ENCODE measurements around the gene KCNT2. TPM values are rescaled to one million over a fixed set of nuclear protein-coding genes. Genes with fewer than 3 reads are reported as not detected.
"Not testable (repeated sequence)": the region's sequence is repeated elsewhere in the genome, so short reads cannot be mapped to it uniquely, and the experiment has no call there.

Gene KCNT2
- total RNA-seq, 3 donors from 2014 or later: 0.49 to 2.3 (median 0.60) TPM

GRCh38 chr1:196515904-196516303, 92.3 kb downstream of the KCNT2 start:
- DNase-seq: no peak
- no peaks in the 10 kb centered on the region for H3K4me1 ChIP-seq (ENCODE audit: low read depth)
- no peak overlapping the region for H3K4me3 ChIP-seq
- intact Hi-C loops (cut with DNase I, micrococcal nuclease): no loop called here
- H3K9me3 ChIP-seq: no peaks in the 10 kb centered on the region
- no peaks in the 10 kb centered on the region for H3K36me3 ChIP-seq (ENCODE audit: low read depth)
- no peak for TF ChIP-seq CTCF (IDR thresholded peaks at IDR 0.05)
- no peak for ATAC-seq

GRCh38 chr1:196513821-196514220, 94.4 kb downstream of the KCNT2 start:
- H3K4me1 ChIP-seq (ENCODE audit: low read depth): no peaks in the 10 kb centered on the region
- H3K4me3 ChIP-seq: no peak overlapping the region
- DNase-seq: no peak
- TF ChIP-seq CTCF (IDR thresholded peaks at IDR 0.05): no peak
- ATAC-seq: no peak
- intact Hi-C loops (cut with DNase I, micrococcal nuclease): no loop called here
- H3K36me3 ChIP-seq (ENCODE audit: low read depth): no peaks in the 10 kb centered on the region
- no peaks in the 10 kb centered on the region for H3K9me3 ChIP-seq

GRCh38 chr1:196510451-196510850, 97.8 kb downstream of the KCNT2 start:
- no peak for TF ChIP-seq CTCF (IDR thresholded peaks at IDR 0.05)
- Histone ChIP-seq H3K36me3 (ENCODE audit: low read depth) (no peaks in the 10 kb centered on the region), H3K9me3 (no peaks in the 10 kb centered on the region), H3K4me1 (ENCODE audit: low read depth) (no peaks in the 10 kb centered on the region), H3K4me3 (no peak overlapping the region)
- DNase-seq (no peak), ATAC-seq (no peak)
- intact Hi-C loops (cut with DNase I, micrococcal nuclease): no loop called here

- intact Hi-C loops (cut with DNase I, micrococcal nuclease): not testable (repeated sequence)
Measured at GRCh38 chr1:196504224-196504623, 104.0 kb downstream of the KCNT2 start.

GRCh38 chr1:196502437-196502836, 105.8 kb downstream of the KCNT2 start:
- TF ChIP-seq CTCF (IDR thresholded peaks at IDR 0.05): no peak
- H3K36me3 ChIP-seq (ENCODE audit: low read depth): no peaks in the 10 kb centered on the region
- DNase-seq (no peak), ATAC-seq (no peak)
- H3K4me1 ChIP-seq (ENCODE audit: low read depth): no peaks in the 10 kb centered on the region
- H3K4me3 ChIP-seq: no peak overlapping the region
- intact Hi-C loops (cut with DNase I, micrococcal nuclease): no loop called here
- no peaks in the 10 kb centered on the region for H3K9me3 ChIP-seq

More at GRCh38 chr1:196504224-196504623, 104.0 kb downstream of the KCNT2 start:
- not testable (repeated sequence) for DNase-seq; H3K4me1 ChIP-seq (ENCODE audit: low read depth); ATAC-seq; H3K4me3 ChIP-seq; H3K36me3 ChIP-seq (ENCODE audit: low read depth); H3K9me3 ChIP-seq

- Histone ChIP-seq H3K36me3 (ENCODE audit: low read depth) (no peaks in the 10 kb centered on the region), H3K9me3 (no peaks in the 10 kb centered on the region), H3K4me3 (no peak overlapping the region), H3K4me1 (ENCODE audit: low read depth) (no peaks in the 10 kb centered on the region)
- ATAC-seq: no peak
- TF ChIP-seq CTCF (IDR thresholded peaks at IDR 0.05): no peak
- DNase-seq: no peak
- intact Hi-C loops (cut with DNase I, micrococcal nuclease): no loop called here
Measured at GRCh38 chr1:196501760-196502428, 106.3 kb downstream of the KCNT2 start.

All from mucosa of descending colon (tissue), 3 donors.